ENCODE measurements around the gene MYL12A.

DNA sequence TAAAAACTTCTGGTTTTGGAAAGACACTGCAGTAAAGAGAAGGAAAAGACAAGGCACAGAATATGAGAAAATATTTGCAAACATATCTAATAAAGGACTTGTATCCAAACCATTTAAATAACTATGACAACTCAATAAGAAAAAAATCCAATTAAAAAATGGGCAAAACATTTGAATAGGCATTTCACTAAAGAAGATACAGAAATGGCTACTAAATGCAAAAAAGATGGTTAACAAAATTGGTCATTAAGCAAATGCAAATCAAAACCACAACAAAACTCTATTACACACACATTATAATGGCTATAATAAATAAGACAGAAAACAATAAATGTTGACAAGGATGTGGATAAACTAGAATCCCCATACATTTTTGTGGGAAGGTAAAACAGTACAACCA, 42.4 kb upstream of the MYL12A start:
- TF ChIP-seq, protein P1, sequence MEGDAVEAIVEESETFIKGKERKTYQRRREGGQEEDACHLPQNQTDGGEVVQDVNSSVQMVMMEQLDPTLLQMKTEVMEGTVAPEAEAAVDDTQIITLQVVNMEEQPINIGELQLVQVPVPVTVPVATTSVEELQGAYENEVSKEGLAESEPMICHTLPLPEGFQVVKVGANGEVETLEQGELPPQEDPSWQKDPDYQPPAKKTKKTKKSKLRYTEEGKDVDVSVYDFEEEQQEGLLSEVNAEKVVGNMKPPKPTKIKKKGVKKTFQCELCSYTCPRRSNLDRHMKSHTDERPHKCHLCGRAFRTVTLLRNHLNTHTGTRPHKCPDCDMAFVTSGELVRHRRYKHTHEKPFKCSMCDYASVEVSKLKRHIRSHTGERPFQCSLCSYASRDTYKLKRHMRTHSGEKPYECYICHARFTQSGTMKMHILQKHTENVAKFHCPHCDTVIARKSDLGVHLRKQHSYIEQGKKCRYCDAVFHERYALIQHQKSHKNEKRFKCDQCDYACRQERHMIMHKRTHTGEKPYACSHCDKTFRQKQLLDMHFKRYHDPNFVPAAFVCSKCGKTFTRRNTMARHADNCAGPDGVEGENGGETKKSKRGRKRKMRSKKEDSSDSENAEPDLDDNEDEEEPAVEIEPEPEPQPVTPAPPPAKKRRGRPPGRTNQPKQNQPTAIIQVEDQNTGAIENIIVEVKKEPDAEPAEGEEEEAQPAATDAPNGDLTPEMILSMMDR (IDR thresholded peaks at IDR 0.05): no peak
- TF ChIP-seq POLR2A (IDR thresholded peaks at IDR 0.05): no peak
